Loucy (cell line): ENCODE measurements around the gene OR2L8.

ENCODE experiments used
- EZH2phosphoT487 ChIP-seq: fragments of 200-600 bp; IDR thresholded peaks from 2 replicates; pipeline ENCODE4 v1.6.1; 2018; ENCODE audit warnings: antibody characterized with exemption, mild to moderate bottlenecking, moderate library complexity, borderline replicate concordance
- TF ChIP-seq, protein P1 (sequence below): fragments of 200-600 bp; sonication (generic); conservative IDR thresholded peaks from 2 replicates; pipeline ENCODE4 v1.5.1; 2014; ENCODE audit warnings: mild to moderate bottlenecking, antibody characterized with exemption, low read length

DNA sequence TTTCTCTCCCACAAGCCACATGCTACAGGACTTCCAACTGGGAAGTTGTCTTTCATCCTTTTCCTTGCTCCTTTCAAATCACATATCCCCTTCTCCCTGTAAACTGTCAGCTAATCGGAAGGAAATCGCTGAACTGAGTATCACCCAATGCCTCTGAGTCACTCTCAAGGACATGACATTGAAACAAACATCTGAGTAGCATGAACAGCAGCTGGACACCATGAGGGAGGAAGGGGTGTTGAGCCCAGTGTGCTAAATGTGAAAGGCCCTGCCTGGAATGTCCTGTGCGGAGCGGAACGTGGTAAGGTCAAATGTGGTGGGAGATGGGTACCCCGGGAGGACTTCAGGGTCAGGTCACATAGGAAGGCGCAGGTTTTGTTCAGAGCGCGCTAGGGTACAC lies 23.8 kb upstream of the OR2L8 start, which contains the start of gene OR2AJ1:
- TF ChIP-seq, protein P1, sequence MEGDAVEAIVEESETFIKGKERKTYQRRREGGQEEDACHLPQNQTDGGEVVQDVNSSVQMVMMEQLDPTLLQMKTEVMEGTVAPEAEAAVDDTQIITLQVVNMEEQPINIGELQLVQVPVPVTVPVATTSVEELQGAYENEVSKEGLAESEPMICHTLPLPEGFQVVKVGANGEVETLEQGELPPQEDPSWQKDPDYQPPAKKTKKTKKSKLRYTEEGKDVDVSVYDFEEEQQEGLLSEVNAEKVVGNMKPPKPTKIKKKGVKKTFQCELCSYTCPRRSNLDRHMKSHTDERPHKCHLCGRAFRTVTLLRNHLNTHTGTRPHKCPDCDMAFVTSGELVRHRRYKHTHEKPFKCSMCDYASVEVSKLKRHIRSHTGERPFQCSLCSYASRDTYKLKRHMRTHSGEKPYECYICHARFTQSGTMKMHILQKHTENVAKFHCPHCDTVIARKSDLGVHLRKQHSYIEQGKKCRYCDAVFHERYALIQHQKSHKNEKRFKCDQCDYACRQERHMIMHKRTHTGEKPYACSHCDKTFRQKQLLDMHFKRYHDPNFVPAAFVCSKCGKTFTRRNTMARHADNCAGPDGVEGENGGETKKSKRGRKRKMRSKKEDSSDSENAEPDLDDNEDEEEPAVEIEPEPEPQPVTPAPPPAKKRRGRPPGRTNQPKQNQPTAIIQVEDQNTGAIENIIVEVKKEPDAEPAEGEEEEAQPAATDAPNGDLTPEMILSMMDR: no peak
- TF ChIP-seq EZH2phosphoT487: no peak
